Activated naive CD4-positive, alpha-beta T cell treated with anti-CD3 and anti-CD28 coated beads, Interleukin-2, amount 10 ng/mL, durations not matched to agents 7 days and 5 days (primary cell): ENCODE measurements around the gene CUL2.
"Not testable (repeated sequence)": the region's sequence is repeated elsewhere in the genome, so short reads cannot be mapped to it uniquely, and the experiment has no call there.

Experiments used
- CTCF ChIA-PET: fragments of 350-600 bp; sonication (Branson Sonifier 250); formaldehyde crosslinking; loops from one replicate; lab custom pipeline; 2021; ENCODE audit warnings: antibody characterized with exemption; lab: Charles Lee
- DNase-seq: peaks from one replicate; pipeline ENCODE4 v3.0.0-alpha.2; 2020
- H3K27ac Mint-ChIP-seq: one replicate; pipeline ENCODE4 v1.8.0; 2021; ENCODE audit warnings: mild to moderate bottlenecking, moderate library complexity, mixed read lengths
- H3K27me3 Mint-ChIP-seq: one replicate; pipeline ENCODE4 v1.8.0; 2021; ENCODE audit warnings: mild to moderate bottlenecking, mixed read lengths
- H3K36me3 Mint-ChIP-seq: one replicate; pipeline ENCODE4 v1.8.0; 2021; ENCODE audit warnings: mixed read lengths
- H3K4me1 Mint-ChIP-seq: one replicate; pipeline ENCODE4 v1.8.0; 2021; ENCODE audit warnings: mixed read lengths
- H3K4me3 Mint-ChIP-seq: one replicate; pipeline ENCODE4 v1.8.0; 2021; ENCODE audit warnings: mild to moderate bottlenecking, moderate library complexity, mixed read lengths
- H3K9me3 Mint-ChIP-seq: one replicate; pipeline ENCODE4 v1.8.0; 2021; ENCODE audit warnings: mixed read lengths

CUL2 gene

DNA sequence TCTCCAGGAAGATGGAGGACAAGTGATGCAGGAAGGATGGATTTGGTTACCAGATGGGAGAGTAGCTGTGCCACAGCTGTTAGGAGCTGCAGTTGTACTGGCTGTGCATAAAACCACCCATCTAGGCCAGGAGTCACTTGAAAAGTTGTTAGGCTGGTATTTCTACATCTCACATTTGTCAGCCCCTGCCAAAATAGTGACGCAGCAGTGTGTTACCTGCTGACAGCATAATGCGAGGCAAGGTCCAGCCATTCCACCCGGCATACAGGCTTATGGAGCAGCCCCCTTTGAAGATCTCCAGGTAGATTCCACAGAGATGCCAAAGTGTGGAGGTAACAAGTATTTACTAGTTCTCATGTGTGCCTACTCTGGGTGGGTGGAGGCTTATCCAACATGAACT, 116.4 kb downstream of the CUL2 start:
- H3K27ac Mint-ChIP-seq, H3K27me3 Mint-ChIP-seq, H3K36me3 Mint-ChIP-seq, H3K4me1 Mint-ChIP-seq, H3K4me3 Mint-ChIP-seq, CTCF ChIA-PET, DNase-seq: not testable (repeated sequence)
- peaks cover 16% of the 10 kb centered on the region for H3K9me3 Mint-ChIP-seq

DNA sequence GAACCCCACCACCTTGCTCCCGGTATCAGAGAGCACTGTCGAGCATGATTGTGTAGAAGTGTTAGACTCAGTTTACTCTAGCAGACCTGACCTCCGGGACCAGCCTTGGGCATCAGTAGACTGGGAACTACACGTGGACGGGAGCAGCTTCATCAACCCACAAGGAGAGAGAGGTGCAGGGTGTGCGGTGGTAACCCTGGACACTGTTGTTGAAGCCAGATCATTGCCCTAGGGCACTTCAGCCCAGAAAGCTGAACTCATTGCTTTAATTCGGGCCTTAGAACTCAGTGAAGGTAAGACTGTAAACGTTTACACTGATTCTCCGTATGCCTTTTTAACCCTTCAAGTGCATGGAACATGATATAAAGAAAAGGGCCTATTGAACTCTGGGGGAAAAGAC, 117.0 kb downstream of the CUL2 start:
- DNase-seq, H3K27ac Mint-ChIP-seq, CTCF ChIA-PET, H3K27me3 Mint-ChIP-seq, H3K4me1 Mint-ChIP-seq, H3K36me3 Mint-ChIP-seq, H3K4me3 Mint-ChIP-seq: not testable (repeated sequence)
- peaks cover 16% of the 10 kb centered on the region for H3K9me3 Mint-ChIP-seq

DNA sequence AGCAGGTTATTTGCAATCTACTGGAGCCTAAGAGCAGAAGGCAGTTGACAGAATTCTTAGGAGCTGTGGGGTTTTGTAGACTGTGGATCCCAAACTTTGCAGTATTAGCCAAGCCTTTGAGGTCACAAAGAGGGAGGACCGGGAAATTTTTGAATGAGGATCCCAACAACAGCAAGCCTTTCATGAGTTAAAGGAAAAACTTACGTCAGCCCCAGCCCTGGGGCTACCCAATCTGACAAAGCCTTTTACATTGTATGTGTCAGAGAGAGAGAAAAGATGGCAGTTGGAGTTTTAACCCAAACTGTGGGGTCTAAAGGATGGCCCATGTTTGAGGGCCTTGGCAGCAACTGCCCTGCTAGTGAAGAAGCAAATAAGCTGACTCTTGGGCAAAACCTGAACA, 117.5 kb downstream of the CUL2 start:
- not testable (repeated sequence) for H3K4me1 Mint-ChIP-seq, H3K27ac Mint-ChIP-seq
- peaks cover 16% of the 10 kb centered on the region for H3K9me3 Mint-ChIP-seq

DNA sequence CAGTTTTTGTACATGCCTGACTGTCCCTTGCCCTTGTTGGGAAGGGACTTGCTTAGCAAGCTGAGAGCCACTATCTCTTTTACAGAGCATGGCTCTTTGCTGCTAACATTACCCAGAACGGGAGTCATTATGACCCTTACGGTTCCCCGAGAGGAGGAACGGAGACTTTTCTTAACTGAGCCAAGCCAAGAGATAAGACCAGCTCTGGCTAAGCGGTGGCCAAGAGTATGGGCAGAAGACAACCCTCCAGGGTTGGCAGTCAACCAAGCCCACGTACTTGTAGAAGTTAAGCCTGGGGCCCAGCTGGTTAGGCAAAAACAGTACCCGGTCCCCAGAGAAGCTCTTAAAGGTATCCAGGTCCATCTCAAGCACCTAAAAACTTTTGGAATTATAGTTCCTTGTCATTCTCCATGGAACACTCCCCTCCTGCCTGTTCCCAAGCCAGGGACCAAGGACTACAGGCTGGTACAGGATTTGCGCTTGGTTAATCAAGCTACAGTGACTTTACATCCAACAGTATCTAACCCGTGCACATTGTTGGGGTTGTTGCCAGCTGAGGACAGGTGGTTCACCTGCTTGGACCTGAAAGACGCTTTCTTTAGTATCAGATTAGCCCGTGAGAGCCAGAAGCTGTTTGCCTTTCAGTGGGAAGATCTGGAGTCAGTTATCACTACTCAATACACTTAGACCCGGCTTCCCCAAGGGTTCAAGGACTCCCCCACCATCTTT, 118.4 kb downstream of the CUL2 start:
- H3K9me3 Mint-ChIP-seq, result peaks cover 15% of the 10 kb centered on the region

More for the DNA sequence above, 117.5 kb downstream of the CUL2 start:
- H3K36me3 Mint-ChIP-seq, DNase-seq, H3K4me3 Mint-ChIP-seq, H3K27me3 Mint-ChIP-seq, CTCF ChIA-PET: not testable (repeated sequence)

DNA sequence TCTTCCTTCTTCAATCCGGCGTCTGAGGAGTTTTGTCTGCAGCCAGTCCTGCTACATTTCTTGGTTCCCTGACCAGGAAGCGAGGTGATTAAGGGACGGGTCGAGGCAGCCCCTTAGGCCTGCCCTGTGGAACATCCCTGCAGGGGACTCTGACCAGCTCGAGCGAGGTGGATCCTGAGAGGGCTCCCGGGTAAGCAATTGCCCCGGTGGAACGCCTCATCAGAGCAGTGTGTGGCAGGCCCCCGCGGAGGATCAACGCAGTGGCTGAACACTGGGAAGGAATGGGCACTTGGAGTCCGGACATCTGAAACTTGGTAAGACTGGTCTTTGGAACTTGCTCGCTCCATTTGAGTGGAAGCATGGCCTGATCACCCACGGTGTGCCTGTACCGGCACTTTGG, 121.0 kb downstream of the CUL2 start:
- CTCF ChIA-PET, result no interaction called here
- no peak overlapping the region for H3K27ac Mint-ChIP-seq
- H3K36me3 Mint-ChIP-seq, result no peaks in the 10 kb centered on the region
- H3K9me3 Mint-ChIP-seq, result no peaks in the 10 kb centered on the region
- no peak overlapping the region for H3K4me3 Mint-ChIP-seq
- H3K27me3 Mint-ChIP-seq, result peaks cover 4% of the 10 kb centered on the region
- H3K4me1 Mint-ChIP-seq, result no peaks in the 10 kb centered on the region
- DNase-seq, result no peak

More for the DNA sequence above, 118.4 kb downstream of the CUL2 start:
- H3K4me1 Mint-ChIP-seq, H3K27me3 Mint-ChIP-seq, CTCF ChIA-PET, H3K27ac Mint-ChIP-seq, DNase-seq, H3K36me3 Mint-ChIP-seq, H3K4me3 Mint-ChIP-seq: not testable (repeated sequence)

DNA sequence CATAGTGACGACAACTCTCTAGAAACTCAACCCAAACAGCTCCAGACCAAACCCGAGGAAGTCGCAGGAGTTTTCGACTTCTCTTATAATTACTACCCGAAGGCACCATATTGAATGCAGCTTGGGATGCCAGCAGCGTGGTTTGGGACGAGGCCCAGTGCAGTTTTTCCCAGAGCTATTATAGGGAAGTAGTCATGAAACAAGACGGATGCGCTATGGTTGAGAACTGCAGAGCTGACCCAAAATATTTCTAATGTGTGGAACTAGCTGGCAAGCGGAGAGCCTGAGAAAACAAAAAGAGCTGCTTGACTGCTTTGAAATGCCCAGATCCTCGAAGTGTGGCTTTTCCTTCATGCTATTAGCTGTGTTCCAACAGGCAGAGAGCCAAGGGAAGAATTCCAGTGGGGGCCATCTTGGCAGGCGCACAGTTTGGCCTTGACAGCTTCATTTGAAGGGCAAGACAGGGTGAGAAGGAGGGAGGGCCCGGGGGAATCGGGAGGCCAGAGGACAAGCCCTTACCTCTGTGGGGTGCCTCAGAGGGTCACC, 122.7 kb downstream of the CUL2 start:
- no peak for DNase-seq
- Mint-ChIP-seq H3K27ac (no peak overlapping the region), H3K9me3 (no peaks in the 10 kb centered on the region), H3K27me3 (peaks cover 4% of the 10 kb centered on the region), H3K36me3 (no peaks in the 10 kb centered on the region), H3K4me3 (no peak overlapping the region), H3K4me1 (no peaks in the 10 kb centered on the region)
- CTCF ChIA-PET, result no interaction called here

DNA sequence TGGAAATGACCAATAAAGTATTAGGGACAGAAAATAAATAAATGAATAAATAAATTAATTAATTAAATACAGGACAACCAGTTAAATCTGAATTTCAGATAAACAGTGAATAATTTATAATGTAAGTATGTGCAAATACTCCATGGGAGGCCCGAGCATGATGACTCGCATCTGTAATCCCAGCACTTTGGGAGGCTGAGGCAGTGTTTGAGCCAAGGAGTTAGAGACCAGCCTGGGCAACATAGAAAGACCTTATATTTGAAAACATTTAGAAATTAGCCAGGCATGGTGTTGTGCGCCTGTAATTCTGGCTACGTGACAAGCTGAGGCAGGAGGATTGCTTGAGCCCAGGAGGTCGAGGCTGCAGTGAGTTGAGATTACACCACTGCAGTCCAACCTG, 123.7 kb downstream of the CUL2 start:
- no peak for DNase-seq
- CTCF ChIA-PET, result no interaction called here
- no peak overlapping the region for H3K27ac Mint-ChIP-seq
- peaks cover 4% of the 10 kb centered on the region for H3K27me3 Mint-ChIP-seq
- H3K4me1 Mint-ChIP-seq, result no peaks in the 10 kb centered on the region
- H3K4me3 Mint-ChIP-seq, result no peak overlapping the region
- no peaks in the 10 kb centered on the region for H3K9me3 Mint-ChIP-seq
- no peaks in the 10 kb centered on the region for H3K36me3 Mint-ChIP-seq

DNA sequence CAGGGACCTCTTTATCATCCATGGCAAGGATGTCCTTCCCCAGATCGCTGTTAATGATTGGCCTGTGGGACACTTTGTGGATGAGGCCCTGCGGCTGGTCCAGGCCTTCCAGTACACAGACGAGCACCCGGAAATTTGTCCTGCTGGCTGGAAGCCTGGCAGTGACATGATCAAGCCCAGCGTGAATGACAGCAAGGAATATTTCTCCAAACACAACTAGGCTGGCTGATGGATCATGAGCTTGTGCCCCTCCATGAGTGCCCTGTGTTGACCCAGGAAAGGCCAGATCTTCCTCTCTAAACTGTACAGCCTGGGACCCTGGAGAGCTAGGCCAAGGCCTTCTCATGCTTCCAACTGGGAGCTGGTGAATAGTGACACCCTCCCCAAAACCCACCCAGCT, 124.1 kb downstream of the CUL2 start:
- no peak for DNase-seq
- Mint-ChIP-seq H3K36me3 (no peaks in the 10 kb centered on the region), H3K27ac (no peak overlapping the region), H3K4me3 (no peak overlapping the region), H3K27me3 (peaks cover 4% of the 10 kb centered on the region), H3K9me3 (no peaks in the 10 kb centered on the region), H3K4me1 (no peaks in the 10 kb centered on the region)
- CTCF ChIA-PET, result no interaction called here

DNA sequence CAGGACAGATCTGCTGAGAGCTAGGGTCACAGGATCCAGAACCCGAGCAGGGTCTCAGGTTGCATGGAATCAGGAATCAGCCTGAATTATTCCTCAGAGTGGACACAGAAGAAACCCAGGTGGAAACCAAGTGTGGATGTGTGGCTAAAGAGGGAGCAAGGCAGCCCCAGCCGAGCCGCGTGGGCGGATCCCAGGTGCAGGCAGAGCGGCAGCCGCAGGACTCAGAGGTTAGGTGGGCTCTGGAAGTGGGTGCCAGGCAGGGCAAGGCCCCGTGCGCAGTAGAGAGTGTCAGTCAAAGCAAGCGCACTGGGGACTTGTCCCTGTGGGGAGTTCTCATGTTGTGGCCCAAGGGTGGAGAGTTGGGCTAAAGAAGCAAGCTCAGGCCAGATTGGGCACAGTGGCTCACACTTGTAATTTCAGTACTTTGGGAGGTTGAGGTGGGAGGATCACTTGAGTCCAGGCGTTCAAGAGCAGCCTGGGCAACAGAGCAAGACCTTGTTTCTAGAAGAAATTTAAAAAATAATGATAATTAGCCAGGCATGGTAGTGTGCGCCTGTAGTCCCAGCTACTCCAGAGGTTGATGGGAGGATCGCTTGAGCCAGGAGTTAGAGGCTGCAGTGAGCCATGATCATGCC, 125.9 kb downstream of the CUL2 start:
- no peaks in the 10 kb centered on the region for H3K36me3 Mint-ChIP-seq
- CTCF ChIA-PET, result no interaction called here
- H3K27ac Mint-ChIP-seq, result no peak overlapping the region

DNA sequence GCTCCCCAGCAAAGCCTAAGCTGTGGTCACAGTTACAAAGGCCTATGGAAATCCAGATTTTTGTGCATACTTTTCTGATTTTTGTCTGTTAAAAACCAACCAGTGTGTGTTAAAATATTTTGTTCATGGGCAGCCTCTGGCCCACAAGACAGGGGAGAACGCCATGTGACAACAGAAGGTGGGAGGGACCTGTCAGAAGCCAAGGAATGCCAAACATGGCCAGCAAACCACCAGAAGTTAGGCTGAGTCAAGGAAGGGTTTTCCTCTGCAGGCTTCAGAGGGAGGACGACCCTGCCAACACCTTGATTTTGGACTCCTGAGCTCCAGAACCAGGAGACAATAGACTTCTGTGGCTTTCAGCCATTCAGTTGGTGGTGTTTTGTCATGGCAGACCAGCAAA, 127.3 kb downstream of the CUL2 start:
- Mint-ChIP-seq H3K27ac (no peak overlapping the region), H3K27me3 (no peaks in the 10 kb centered on the region), H3K36me3 (no peaks in the 10 kb centered on the region), H3K9me3 (no peaks in the 10 kb centered on the region), H3K4me3 (no peak overlapping the region), H3K4me1 (no peaks in the 10 kb centered on the region)
- no peak for DNase-seq
- CTCF ChIA-PET, result no interaction called here

More for the DNA sequence above, 125.9 kb downstream of the CUL2 start:
- no peak for DNase-seq
- H3K27me3 Mint-ChIP-seq, result peaks cover 4% of the 10 kb centered on the region
- no peaks in the 10 kb centered on the region for H3K9me3 Mint-ChIP-seq
- no peaks in the 10 kb centered on the region for H3K4me1 Mint-ChIP-seq
- no peak overlapping the region for H3K4me3 Mint-ChIP-seq

DNA sequence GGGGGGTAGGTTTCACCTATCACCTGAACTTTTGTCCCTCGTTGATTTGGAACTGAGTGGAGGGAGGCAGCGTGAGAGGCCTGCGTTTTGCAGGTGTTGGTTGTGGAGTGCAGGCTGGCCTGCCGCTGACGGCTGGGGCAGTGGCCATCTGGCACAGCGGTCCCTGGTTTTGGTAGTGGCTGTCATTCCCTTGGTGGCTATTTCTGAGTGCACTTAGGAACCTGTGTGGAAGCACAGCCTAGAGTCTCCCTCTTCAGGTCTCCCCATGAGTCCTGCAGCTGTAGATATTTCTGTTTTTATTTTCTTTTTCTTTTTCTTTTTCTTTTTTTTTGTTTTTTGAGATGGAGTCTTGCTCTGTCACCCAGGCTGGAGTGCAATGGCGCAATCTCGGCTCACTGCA, 129.2 kb downstream of the CUL2 start:
- Mint-ChIP-seq H3K36me3 (no peaks in the 10 kb centered on the region), H3K27ac (no peak overlapping the region), H3K4me1 (no peaks in the 10 kb centered on the region), H3K4me3 (no peak overlapping the region), H3K9me3 (no peaks in the 10 kb centered on the region), H3K27me3 (no peaks in the 10 kb centered on the region)
- CTCF ChIA-PET, result interaction anchor here (0.7 to 1.5 kb wide), 2 partner anchors 33 to 305 kb away, joined by 3 to 4 read pairs; no protein-coding TSS in a partner anchor
- no peak for DNase-seq

DNA sequence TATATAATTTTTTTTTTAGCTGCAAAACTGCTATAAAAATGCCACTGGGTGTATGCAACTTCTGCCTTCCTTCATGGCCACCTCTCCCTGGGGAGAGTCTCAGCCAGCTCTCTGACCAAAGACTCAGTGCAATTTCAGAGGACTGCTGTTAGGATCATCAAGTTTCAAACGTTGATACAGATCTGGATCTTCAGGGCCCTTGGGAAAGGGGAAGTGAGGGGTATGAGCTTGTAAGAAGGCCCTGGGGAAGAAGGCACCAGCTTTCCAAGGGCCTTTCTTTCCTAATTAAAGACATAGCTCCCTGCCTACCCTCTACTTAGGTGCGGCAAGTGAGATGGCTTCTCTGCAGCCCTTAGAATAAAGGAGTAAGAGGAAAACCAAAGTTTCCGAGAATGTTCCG, 130.4 kb downstream of the CUL2 start:
- CTCF ChIA-PET, result no interaction called here
- H3K9me3 Mint-ChIP-seq, result no peaks in the 10 kb centered on the region

DNA sequence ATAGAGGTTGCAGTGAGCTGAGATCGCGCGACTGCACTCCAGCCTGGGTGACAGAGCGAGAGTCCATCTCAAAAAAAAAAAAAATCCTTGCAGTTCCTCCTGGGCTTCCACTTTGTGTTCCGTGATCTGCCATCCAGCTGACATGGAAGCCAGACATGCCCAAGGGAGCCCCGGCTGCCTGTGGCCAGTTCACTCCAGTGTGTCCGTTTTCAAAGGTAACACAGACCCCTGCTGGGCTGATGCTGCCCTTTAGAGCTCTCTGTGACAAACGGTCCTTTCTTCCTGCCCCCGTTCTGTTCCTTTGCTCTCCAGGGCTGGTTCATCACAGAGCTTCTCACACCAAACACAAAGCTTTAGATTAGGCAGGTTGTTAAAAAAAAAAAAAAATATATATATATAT, 130.8 kb downstream of the CUL2 start:
- no peaks in the 10 kb centered on the region for H3K9me3 Mint-ChIP-seq
- no peak for DNase-seq
- H3K27ac Mint-ChIP-seq, result no peak overlapping the region
- CTCF ChIA-PET, result no interaction called here
- no peak overlapping the region for H3K4me3 Mint-ChIP-seq
- H3K27me3 Mint-ChIP-seq, result no peaks in the 10 kb centered on the region
- H3K36me3 Mint-ChIP-seq, result no peaks in the 10 kb centered on the region
- H3K4me1 Mint-ChIP-seq, result no peaks in the 10 kb centered on the region

More for the DNA sequence above, 130.4 kb downstream of the CUL2 start:
- Mint-ChIP-seq H3K4me1 (no peaks in the 10 kb centered on the region), H3K27ac (no peak overlapping the region), H3K36me3 (no peaks in the 10 kb centered on the region), H3K4me3 (no peak overlapping the region), H3K27me3 (no peaks in the 10 kb centered on the region)
- no peak for DNase-seq
